ENCODE results near the gene LRRC45.

LRRC45 gene

DNA sequence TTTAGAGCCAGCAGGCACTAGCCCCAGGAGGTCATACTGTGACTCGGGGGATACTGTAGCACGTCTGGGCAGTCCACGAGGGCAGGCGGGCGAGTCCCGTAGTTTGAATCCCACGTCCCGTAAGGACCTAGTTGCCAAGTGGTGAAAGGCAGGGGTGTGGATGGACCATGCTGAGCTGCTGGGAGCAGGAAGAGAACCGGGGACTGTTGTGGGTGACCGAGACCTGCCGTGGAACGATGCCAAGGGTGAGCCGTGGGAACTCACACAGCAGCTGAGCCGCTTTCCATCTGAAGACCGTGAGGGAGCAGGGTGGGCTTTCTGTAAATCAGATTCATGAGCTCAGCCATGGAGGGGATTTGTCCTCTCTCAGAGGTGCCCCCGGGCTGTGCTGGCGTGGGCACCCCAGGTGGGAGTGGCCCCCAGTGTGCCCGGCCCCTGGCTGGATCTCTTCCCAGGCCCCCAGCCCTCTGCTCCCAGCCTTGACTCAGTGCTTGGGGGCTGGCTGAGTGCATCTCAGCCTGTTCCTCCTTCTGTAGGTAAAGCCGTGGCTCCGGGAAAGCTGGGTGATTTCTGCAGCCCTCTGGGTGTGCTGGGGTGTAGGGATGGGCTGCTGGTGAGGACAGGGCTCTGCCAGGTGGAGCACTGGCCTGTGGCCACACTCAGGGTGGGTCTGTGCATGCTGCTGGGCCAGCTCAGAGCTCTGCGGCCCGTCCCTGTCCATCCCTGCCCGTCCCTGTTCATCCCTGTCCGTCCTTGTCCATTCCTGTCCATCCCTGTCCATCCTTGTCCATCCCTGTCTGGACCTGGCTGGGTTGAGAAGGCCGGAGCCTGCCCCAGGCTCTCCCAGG lies 32.0 kb upstream of the LRRC45 start:
- no peak overlapping the region for H3K4me3 ChIP-seq (ENCODE audit: low read depth, low read length)
- TF ChIP-seq, protein P1, sequence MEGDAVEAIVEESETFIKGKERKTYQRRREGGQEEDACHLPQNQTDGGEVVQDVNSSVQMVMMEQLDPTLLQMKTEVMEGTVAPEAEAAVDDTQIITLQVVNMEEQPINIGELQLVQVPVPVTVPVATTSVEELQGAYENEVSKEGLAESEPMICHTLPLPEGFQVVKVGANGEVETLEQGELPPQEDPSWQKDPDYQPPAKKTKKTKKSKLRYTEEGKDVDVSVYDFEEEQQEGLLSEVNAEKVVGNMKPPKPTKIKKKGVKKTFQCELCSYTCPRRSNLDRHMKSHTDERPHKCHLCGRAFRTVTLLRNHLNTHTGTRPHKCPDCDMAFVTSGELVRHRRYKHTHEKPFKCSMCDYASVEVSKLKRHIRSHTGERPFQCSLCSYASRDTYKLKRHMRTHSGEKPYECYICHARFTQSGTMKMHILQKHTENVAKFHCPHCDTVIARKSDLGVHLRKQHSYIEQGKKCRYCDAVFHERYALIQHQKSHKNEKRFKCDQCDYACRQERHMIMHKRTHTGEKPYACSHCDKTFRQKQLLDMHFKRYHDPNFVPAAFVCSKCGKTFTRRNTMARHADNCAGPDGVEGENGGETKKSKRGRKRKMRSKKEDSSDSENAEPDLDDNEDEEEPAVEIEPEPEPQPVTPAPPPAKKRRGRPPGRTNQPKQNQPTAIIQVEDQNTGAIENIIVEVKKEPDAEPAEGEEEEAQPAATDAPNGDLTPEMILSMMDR (IDR thresholded peaks at IDR 0.05; ENCODE audit: insufficient read depth, low read depth, low read length, missing control alignments): no peak
- no peak for DNase-seq (ENCODE audit: low read depth)

DNA sequence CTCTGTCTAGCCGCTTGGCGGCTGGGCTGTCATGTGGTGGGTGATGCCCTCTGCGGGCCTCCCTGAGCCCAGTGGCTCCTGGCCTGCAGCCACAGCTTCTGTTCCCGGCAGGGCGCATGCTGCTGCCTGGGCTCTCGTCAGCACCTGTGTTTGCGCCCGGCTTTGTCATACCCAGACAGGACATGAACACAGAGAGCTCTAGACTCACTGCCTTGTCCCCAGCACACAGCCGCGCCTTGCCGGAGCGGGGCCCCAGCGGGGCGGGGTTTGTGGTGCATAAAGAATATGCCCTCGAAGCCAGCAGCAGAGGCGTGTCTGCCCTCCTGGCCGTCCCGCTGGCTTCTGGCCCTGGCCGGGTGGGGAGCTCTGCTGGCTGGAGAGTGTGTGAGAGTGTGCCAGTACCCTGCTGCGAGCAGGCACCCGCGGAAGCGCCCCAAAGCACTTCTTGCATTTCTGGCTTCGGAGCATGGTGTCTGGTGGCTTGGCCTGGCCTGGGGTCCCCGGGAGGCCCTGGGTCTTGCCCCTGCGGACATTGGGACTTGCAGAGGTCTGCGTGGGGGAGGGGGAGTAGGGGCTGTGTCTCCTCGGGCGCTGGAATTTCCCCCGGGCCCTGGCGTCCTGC lies 31.3 kb upstream of the LRRC45 start:
- TF ChIP-seq, protein P1 (IDR thresholded peaks at IDR 0.05; ENCODE audit: insufficient read depth, low read depth, low read length, missing control alignments): no peak
- no peak overlapping the region for H3K4me3 ChIP-seq (ENCODE audit: low read depth, low read length)
- DNase-seq (ENCODE audit: low read depth): no peak

DNA sequence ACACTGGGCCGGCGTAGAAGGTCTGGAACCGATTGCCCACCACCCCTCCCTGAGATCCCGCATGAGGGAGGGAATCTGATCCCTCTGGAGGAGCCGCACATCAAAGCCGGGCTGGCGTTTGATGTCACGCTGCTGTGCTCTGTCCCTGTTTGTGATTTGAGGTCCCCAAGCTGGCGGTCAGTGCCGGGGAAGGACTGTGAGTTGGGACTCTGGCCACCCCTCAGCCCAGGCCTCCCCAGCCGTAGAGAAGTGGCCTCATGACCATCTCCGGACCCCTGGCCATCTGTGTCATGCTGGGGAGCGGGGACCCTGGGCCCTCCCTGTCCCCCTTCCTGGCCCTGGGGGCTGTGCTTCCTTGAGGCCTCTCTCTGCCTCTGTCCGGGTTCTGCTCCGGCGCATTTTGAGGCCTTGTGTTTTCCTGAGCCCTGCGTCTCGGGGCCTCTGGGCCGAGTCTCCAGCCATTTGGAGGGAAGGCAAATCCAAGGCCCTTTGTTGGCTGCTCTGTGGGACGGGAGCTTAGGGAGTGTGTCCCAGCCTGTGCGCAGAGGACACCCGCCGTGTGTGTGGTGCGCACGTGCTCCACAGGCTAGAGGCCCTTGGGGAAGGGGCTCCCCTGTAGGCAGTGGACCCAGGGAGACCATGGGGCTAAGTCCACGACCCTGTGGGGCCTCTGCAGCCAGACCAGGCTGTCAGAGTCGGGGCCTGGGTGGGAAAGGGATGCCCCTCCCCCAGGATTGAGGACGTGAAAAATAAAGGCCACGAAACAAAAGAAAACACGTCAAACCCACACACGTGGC lies 30.6 kb upstream of the LRRC45 start:
- DNase-seq (ENCODE audit: low read depth): no peak
- TF ChIP-seq, protein P1 (IDR thresholded peaks at IDR 0.05; ENCODE audit: insufficient read depth, low read depth, low read length, missing control alignments): no peak
- H3K4me3 ChIP-seq (ENCODE audit: low read depth, low read length): no peak overlapping the region

DNA sequence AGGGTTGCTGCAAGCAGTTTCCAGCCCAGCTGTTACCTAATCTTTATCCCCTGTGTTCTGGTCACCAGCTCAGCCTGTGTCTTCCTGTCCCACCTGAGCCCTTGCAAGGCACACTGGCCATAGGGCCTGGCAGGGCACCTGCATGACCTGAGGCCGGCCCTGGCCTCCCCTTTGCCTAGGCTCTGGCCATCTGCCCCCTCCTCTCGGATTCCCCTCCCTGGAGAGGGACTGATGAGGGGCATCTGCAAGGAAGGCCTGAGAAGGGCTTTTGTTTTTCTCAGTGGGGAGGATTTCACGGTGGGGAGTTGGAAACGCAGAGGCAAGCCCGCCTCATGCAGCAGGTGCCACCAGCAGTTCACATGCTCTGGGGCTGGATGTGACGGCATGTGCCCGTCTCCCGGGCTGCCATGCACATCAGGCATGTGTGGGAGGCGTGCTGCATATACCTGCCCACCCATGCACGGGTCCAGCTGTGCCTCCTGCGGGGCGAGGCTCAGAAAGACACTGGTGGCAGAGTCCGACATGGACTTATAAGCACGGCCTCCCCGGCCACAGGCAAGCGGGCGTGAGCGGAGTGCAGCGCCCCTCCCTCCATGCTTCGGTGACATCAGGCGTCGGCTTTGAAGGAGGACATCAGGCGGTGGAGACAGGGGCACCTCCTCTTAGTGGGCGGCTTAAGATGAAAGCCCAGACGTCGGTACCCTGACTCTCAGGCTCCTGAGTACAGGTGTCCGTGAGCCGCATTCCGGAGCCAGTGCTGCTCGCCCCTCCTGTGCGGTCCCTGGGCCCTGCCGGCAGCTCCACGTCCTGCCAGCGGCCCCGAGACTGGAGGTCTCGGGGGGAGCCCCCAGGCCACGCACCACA lies 29.1 kb upstream of the LRRC45 start:
- no peak overlapping the region for H3K4me3 ChIP-seq (ENCODE audit: low read depth, low read length)
- TF ChIP-seq, protein P1 (IDR thresholded peaks at IDR 0.05; ENCODE audit: insufficient read depth, low read depth, low read length, missing control alignments): no peak
- no peak for DNase-seq (ENCODE audit: low read depth)

DNA sequence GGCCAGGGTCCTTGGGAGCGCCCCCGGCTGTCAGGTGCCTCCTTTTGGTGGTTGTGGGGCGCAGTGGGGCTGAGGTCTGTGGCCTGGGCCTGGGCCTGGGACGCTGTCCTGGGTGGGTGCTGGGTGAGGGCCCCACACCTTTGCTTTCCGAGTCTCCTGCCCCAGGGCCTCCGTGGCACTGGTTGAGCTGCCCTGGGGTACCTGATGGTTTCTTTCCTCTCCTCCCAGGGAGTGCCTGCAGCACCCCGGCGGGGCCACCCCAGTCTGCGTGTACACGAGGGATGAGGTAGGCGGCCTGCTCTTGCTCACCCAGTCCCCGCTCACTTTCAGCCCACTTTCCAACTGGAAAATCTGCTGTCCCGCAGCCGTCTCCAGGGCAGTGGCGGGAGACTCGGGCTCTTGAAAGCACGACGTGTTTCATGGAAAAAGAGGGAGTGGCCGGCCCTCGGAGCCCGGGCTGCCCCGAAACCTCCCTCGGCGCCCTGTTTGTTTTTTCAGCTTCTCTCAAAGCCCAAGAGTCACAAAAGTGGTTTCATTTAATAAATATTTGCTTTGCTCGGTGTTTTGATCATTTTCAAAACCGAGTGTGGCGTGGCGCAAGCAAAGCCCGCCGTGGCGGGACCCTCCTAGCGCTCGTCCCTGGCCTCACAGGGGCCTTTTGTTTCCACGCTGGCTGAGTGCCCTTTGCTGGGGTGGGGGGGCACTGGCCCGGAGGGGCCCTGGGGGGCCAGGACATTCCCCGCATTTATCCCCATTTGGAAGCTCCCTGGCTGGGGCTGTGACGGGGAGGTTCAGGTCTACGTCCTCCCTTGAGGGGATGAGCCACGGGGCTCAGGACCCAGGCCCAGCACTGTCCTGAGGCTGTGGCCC lies 28.3 kb upstream of the LRRC45 start:
- TF ChIP-seq, protein P1 (IDR thresholded peaks at IDR 0.05; ENCODE audit: insufficient read depth, low read depth, low read length, missing control alignments): no peak
- DNase-seq (ENCODE audit: low read depth): no peak
- no peak overlapping the region for H3K4me3 ChIP-seq (ENCODE audit: low read depth, low read length)
